ENCODE results near the gene HES3.

DNA sequence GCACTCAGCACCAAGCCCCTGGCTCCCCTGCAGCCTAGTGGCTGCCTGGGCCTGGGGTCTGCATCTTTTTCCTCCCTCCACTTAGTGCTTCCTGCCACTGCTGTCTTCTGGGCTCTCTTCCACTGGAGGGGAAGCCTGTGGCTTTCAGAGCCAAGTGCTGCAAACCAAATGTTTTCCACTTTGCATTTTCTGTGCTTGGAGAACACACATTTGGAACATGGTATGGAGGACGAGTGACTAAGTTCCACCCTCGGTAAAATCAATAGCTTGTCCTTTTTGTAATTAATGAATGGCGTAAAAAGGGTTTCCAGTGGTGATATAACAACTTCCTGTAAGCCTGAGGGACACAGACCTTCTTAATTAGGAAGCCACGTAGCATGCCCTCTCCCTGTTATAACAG is 27.0 kb downstream of the HES3 start:
- TF ChIP-seq, protein P1, sequence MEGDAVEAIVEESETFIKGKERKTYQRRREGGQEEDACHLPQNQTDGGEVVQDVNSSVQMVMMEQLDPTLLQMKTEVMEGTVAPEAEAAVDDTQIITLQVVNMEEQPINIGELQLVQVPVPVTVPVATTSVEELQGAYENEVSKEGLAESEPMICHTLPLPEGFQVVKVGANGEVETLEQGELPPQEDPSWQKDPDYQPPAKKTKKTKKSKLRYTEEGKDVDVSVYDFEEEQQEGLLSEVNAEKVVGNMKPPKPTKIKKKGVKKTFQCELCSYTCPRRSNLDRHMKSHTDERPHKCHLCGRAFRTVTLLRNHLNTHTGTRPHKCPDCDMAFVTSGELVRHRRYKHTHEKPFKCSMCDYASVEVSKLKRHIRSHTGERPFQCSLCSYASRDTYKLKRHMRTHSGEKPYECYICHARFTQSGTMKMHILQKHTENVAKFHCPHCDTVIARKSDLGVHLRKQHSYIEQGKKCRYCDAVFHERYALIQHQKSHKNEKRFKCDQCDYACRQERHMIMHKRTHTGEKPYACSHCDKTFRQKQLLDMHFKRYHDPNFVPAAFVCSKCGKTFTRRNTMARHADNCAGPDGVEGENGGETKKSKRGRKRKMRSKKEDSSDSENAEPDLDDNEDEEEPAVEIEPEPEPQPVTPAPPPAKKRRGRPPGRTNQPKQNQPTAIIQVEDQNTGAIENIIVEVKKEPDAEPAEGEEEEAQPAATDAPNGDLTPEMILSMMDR (IDR thresholded peaks at IDR 0.05), result no peak
- no peak for TF ChIP-seq POLR2A (IDR thresholded peaks at IDR 0.05)

All from vagina (tissue), 2 donors.